GM21390 (cell line): Measurements from ENCODE around the gene NRBP1.

ENCODE experiments used
- ATAC-seq: cut with Tn5 transposase; IDR thresholded peaks from one replicate; pipeline ENCODE4 v1.9.1; 2021; ENCODE audit not compliant: unreplicated experiment

NRBP1 gene

DNA sequence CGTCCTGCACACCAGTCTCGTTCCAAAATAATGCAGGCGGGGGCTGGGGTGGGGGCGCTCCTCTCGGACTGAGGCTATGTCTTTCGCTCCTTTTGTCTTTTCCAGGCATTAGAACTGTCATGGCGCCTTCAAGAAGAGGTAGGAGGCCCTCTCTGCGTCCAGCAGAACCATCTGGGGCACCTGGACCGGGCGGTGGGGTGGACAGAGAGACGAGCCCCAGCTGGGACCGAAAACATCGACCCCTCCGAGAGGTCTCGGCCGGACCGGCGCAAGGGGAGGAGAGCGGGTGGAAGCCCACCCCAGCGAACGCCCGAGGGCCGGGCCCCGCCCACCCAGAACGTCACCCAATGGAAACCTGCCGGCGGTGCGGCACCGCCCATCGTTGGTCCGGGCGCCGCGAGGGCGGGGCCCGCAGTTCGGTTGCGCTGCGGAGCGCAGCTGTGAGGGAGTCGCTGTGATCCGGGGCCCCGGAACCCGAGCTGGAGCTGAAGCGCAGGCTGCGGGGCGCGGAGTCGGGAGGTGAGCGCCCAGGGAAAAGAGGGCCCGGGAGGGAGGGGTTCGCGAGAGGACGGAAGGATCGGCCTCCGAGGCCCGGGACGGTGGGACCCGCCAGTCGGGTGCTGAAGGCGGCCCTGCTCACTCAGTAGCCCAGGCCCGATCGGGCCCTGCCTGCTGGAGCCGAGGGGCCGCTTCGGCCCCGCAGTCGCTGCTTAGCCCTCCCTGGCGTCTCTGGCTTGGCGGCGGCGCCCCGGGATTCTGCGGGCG lies at the start of gene NRBP1:
Gene NRBP1, plus strand, starts transcription at position 419 of the 765 bp plus-strand sequence. CDS start 4,643 bp downstream, outside the sequence.
- peak; percentile 83 for ATAC-seq

DNA sequence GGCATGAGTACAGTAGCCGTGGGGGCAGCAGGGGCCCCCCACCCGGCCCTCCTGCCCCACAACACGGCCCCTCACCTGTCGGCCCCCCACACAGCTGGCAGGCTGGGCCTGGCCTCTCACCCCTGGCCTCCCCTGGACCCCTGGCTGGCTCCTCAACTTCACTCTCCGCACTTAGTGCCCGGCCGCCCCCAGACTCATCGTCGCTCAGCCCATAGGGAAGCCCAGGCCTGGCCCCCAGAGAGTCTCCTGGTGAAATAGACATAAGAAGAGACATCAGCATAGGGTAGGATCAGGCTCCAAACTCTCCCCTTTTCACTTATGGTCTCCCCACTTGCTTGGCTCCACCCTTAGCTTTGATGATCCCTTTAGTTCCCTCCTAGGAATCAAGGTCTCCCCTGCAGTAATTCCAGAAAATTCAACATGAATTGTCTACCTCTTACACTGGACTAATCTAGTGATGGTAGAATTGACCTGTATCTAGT lies 49.6 kb upstream of the NRBP1 start:
- no peak for ATAC-seq

DNA sequence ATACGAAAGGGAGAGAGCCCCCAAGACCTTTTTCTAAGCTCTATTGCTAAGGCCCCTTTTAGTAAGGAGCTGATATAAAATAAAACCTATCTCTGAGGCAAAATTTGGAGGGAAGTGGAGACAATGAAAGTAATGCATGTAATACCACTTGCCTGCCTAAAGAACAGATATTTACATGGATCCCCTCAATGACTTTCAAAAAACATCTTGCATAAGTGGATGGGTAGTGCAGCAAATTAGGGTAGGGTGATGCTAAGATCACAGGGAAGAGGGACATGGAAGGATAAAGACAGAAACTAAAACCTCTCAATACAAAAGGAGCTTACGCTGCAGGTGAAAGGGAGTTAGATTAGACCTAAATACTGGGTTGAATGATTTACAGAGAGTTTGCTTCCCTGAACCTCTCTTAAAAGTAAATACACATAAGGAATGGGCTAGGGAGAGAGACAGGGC lies 49.0 kb upstream of the NRBP1 start:
- ATAC-seq, result no peak

DNA sequence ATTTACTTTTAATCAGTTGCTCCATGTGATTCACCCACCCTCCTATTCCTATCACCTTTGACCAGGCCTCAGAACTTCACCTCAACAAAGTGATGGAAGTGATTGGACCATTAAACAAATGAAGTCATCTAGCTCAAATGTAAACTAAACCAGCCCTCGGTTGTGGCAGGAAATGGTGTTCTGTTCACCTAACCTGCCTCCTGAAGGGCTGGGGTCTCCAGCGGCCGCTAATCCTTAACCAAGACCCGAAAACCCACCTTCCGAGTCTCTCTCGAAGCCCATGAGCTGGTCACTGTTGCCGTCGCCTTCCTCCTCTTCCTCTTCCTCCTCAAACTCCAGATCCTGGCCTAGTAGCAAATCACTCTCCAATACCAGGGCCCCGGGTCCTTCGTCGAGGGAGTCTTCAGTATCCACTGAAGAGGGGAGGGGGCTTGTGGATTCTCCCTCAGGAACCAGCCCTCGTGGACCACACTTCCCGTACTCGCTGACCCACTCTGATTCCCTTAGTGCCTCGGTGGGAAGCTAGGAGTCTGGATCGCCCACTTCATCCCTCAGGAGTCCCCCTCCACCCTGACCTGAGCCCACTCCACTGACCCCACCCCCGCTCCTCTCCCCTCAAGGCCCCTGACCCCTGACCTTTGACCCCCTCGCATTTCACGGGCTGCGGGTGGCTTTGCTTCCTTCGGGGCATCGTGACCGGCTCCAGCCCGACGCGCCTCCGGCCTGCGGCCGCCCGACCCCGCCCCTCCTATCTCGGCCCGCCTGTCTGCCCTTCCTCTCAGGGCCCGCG lies 48.4 kb upstream of the NRBP1 start:
- no peak for ATAC-seq

DNA sequence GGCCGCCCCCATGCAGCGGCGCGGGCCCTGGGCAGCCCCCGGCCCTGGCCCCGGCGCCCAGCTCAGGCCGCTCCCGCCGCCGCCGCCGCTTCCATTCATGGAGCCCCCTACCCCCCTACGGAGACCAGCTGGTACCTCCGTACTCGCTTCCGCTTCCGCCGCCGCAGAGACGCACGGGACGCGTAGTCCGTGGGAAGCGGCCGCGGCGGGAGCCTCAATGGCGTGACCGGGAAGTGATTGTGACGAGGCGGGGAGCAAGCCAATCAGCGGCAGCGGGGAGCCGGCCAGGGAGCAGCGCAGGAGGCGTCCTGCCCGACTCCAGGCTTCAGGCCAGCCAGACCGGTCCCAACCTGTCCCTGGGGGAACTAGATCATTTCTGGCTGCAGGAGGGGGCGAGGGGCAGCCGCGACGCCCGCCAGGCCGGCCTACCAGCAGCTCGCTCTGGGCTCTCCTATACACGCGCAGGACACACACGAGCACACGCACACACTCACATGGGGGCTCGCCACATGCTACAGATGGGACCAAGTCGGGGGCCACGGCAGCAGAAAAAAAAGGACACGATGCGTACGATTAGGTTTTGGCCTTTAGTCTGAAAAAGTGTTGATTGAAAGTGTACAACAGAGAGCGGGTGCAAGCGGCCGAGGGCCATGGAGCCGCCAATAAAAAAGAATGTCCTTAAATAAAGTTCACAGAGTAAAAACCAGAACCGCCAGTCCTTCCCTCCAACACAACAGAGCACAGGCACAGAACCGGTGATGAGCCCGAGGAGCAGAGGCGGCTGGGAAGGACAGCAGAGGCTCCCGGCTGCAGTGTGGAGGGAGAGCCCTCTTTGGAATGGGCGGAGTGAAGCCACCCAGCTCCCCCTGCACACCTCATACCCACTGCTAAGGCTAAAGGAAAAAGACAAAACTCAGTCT lies 47.5 kb upstream of the NRBP1 start, which contains the start of gene ZNF513:
Gene ZNF513, minus strand, starts transcription at position 109 of the 920 bp plus-strand sequence. CDS start 208 bp downstream, outside the sequence.
- peak; percentile 94 for ATAC-seq

DNA sequence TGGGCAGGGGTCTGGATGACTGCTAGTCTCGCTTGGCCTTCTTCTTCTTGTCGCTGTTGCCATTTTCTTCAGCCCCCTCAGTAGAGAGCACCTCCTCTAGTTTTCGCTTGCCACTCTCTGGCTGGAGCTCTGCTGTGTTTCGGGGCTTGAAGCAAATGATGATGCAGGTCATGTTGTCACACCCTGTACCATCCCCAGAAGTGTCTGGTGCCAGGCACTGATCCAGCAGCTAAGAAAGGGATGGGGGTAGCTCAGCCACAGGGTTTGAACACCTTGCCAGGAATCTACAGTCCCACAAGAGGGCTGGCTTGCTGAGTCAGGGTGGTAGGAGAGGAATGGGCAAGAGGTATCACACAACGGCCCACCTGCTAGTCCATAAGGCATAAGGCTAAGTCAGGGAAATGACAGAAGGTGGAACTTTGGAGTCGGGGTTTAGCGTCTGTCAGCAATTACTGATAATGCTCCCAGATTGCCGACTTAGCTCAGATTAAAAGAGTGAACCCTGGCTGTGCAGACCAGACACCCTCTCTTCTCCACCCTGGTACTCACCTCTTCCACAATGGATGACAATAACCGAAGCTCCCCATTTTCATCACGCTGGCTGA lies 46.8 kb upstream of the NRBP1 start:
- ATAC-seq, result no peak

DNA sequence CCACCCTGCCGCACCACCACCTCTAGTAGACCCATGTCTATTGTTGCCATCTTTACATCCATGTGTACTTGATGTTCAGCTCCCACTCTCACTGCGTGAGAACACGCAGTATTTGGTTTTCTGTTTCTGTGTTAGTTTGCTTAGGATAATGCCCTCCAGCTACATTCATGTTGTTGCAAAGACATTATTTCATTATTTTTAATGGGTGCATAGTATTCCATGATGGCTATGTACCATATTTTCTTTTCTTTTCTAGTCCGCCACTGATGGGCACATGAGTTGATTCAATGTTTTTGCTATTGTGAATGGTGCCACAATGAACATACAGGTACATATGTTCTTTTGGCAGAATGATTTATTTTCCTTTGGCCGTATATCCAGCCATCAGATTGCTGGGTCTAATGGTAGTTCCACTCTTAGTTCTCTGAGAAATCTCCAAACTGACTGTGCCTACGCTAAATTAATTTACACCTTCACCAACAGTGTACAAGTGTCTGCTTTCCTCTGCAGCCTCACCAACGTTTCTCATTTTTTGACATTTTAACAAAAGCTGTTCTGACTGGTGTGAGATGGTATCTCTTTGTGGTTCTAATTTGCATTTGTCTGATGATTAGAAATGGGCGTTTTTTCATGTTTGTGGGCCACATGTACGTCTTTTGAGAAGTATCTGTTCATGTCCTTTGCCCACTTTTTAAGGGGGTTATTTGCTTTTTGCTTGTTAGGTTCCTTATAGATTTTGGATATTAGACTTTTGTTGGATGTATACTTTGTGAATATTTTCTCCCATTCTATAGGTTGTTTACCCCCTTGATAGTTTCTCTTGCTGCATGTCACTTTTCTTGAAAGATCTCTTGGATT lies 37.4 kb upstream of the NRBP1 start:
- no peak for ATAC-seq

DNA sequence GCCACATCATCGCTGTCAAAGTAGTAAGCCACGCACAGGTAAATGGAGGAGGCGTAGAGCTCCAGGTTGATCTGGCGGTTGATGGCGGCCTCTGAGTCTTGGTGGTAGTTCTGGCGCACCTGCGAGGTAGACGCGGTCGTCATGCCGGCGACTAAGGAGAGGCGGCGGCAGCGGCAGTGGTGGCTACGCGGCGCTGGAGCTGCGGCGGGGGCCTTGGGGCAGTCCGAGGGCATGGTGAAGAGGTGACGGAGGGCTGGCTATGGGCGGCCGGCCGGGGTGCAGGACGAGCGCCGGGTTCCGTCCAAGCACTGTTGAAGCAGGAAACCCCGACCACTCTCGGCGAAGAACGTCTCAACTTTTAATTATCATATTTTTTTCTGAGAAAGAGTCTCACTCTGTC lies 35.2 kb upstream of the NRBP1 start:
- ATAC-seq, result no peak

DNA sequence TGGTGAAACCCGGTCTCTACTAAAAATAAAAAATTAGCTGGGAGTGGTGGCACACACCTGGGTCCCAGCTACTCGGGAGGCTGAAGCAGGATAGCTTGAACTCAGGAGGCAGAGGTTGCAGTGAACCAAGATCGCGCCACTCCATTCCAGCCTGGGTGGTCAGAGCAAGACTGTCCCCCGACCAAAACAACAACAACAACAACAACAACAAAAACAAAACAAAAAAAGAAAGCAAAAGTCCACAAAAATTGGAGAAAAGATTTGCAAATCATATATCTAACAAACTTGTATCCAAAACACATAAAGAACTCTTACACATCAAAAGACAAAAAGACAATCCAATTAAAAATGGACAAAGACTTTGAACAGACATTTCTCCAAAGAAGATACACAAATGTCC lies 29.5 kb upstream of the NRBP1 start:
- ATAC-seq, result no peak

DNA sequence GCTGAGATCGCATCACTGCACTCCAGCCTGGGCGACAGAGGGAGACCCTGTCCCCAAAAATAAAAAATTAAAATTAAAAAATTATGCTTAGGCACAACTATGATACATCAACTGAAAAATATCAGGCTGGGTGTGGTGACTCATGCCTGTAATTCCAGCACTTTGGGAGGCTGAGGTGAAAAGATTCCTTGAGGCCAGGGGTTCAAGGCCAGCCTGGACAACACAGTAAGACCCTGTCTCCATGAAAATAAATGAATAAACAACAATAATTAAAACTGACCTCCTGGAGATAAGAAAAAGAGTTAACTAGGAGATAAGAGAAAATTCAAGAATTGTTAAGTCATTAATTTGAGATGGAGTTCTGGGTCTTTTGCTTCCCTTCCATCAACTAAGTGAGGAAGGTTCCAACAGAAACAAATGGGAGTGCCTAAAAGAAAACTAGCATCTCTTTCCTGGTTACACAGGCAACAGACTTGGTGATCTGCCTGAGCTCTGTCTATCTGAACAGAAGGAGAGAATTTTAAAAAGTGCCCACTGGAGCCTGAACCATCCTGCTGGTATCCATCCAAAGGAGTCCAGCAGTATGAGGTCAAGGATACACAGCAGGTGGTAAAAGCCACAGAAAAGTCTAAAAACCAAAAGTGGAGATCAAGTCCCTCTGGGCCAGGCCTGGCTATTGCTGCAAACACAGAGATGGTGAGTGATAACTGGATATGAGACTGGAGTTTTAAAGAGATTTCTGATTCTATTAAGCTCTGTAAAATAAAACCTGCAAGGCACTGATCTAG lies 27.9 kb upstream of the NRBP1 start:
- no peak for ATAC-seq

DNA sequence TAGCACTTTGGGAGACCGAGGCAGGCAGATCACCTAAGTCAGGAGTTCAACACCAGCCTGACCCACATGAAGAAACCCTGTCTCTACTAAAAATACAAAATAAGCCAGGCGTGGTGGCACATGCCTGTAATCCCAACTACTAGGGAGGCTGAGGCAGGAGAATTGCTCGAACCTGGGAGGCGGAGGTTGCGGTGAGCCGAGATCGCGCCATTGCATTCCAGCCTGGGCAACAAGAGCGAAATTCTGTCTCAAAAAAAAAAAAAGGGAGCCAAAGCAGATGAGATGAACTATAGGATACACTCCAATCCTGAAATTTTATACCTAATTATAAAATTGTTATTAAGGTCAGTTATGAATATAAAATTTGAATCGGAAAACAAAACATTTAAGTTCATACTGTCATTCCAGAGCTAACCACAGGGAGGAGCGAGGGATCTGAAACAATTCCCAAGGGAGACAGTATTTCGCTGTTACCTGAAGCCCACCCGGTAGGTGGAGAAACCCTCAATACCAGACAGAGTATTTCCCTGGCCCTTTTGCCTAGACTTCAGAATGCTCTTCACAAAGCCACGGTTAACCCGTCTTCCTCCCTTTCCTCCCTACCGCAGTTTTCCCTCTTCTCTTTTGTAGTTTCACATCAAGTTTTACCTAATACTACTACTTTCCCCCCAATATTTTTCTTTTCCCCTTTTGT lies 20.5 kb upstream of the NRBP1 start:
- no peak for ATAC-seq

DNA sequence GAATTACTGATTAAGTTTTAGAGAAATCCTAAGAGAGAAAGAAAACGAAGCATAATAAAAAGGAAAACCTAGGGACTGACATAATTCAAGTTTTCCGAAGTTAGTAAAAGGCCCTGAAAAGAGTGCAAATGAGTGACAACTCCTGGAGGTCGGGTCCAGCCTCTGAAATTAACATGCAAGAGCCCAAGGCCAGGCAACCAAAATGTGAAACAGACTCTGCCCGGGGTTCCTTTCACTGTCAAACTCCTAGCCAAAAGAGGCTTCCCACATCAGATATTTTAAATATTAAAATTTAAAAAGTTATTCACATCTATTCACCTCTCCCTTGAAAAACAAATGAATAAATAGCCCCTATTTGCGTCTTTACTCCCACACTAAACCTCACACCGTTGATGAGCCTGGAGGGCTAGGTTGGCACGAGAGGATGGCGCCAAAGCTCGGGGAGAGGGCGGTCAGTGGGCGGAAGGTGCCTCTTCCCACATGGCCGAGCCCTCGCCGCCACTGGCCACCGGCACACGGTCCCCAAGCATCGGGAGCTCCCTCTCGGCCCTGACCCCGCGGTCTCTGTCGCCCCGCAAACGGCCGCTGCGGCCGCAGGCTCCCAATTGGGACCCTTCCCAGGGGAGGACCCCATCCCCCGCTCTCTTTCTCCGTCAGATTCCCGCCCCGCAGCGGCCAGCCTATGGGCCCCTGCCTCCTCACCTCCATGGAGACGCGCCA lies 19.7 kb upstream of the NRBP1 start:
- peak; percentile 20 for ATAC-seq

DNA sequence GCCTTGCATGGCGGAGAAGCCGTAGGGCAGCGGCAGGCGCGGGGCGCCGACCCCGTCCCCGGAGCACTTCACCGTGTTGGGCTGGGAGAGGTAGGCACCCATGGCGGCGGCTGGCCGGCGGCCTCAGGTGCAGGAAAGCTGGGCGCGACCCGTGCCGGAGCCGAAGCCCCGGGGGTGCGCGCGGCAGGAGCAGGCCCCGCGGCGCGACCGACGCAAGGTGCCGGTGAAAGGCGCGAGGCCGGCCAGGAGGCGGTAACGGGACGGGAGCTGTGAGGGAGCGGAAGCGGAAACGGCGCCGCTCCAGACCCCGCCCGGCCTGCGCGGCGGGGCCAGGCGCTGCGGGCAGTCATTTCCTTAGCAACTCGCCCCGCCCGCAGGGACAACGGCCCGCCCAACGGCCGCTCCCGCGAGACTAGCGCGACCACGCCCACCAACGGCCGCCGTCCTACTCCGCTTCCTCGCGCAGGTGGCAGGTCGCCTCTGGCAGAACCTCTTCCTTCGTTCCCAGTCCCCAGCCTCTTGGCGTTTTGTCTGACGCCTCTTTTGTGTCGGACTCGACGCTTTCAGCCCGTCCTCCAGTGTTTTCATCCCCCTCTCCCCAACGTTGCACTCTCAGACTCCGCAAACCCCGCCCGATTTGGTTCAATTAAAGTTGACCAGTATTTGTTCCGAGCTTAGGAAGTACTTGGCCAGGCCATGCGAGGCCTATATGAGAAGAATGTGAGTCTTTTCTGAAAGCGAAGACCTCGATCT lies 18.9 kb upstream of the NRBP1 start, which contains the start of gene PPM1G:
Gene PPM1G, minus strand, starts transcription at position 271 of the 753 bp plus-strand sequence. Its CDS starts 169 bp downstream, at position 102.
- ATAC-seq, result peak; percentile 94

DNA sequence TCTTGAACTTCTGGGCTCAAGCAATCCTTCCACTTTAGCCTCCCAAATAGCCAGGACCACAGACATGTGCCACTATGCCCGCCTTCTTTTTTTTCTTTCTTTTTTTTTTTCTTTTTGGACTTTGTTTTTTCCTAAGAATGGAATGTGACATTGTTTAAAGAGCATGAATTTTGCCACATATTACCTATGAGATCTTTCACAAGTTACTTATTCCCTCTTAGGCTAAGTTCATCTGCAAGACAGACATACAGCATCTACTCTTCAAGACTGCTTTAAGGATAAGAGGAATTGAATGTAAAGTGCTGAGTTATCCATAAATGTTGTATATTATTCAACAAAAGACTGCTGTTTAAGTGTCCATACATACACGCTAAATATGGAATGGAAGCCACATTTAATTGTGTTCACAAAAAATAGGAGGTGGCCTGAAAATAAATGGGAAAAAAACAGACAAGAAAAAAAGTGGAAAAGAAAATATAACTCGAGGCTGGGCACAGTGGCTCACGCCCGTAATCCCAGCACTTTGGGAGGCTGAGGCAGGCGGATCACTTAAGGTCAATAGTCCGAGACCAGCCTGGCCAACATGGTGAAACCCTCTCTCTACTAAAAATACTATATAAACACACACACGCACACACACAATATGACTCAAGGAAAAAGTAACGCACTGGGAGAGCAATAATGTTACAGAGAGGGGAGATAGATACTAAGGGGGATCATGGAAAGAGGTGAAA lies 15.8 kb upstream of the NRBP1 start:
- ATAC-seq, result no peak

DNA sequence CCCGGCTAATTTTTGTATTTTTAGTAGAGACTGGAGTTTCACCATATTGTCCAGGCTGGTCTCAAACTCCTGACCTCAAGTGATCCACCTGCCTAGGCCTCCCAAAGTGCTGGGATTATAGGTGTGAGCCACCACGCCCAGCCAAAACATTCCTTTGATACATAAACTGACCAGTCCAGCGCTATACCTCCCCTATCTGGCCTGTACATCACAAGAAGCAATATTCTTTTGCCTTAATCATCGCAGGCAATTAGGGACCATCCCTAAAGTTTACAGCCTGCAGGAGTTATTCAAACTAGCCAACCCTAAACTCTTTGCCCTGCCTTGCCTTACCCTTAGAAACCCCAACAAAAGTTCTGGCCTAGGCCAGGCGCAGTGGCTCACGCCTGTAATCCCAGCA lies 12.3 kb upstream of the NRBP1 start:
- ATAC-seq, result no peak

DNA sequence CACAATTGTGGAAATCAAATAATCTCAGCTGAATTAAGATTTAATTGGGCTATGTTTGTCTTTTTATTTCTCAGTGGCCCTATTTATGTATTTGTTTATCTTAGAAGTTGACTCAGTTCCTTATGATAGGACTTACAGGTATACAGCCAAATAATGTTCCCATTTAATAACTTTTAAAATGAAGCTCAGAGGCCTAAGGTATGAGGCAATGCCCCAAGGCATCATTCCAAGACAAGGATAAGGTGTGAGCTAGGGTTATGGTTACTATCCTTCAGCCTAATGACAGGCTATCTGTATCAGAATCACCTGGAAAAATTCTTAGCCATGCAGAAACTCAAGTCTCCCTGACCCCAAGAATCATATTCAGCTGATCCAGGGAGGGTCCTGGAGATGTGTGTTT lies 7.4 kb upstream of the NRBP1 start:
- ATAC-seq, result no peak
